ENCODE measurements around the gene SHMT1. TPM values are rescaled to one million over a fixed set of nuclear protein-coding genes. Genes with fewer than 3 reads are reported as not detected.
"Not testable (repeated sequence)": the region's sequence is repeated elsewhere in the genome, so short reads cannot be mapped to it uniquely, and the experiment has no call there.

SHMT1 gene
- total RNA-seq (ENCODE audit: insufficient read depth, low replicate concordance): 5.1 TPM

DNA sequence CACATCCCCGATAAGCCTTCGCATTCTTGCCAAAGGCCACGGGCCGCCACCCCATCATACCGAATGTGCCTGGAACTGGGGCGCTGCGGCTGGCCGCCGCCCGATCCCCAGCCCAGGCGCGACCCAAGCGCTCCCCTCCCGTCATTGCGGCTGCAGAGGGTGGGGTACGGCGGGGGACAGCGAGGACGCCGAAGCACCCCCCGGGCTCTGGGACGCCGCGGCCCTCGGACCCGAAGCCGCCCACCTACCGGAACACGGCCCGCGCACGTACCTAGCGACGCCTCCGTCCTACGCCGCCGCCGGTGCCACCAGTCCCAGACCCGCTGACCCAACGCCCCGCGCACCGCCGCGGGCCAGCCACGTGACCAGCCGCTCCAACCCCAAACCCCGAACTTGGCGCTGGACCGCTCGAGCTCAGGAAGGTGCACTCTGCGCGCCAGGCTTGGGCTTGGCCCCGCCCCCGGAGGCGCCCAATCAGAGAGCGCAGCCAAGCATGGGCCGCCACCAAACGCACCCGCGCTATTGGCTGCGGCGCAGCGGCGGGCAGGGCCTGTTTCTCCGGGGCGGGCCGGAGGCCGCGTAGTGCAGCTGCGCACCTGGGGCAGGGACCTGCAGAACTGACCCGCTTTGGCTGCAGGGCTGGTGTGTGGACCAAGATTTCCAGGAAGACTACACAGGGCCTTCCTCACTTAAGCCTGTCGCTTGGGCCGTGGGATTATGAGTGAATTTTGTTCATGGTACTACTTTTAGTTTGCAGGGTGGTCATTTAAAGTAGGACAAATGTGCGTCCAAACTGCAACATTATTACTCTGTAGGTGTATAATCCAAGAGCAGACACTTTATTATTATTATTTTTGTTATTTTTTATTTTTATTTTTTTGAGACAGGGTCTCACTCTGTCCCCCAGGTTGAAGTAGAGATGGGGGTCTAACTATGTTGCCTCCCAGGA is at the start of gene SHMT1:
TSS of gene SHMT1 (minus strand) at position 450 of the 949 bp plus-strand sequence. CDS start 7,569 bp downstream, outside the sequence.
- peak; percentile 92 for DNase-seq (ENCODE audit: low spot score)

DNA sequence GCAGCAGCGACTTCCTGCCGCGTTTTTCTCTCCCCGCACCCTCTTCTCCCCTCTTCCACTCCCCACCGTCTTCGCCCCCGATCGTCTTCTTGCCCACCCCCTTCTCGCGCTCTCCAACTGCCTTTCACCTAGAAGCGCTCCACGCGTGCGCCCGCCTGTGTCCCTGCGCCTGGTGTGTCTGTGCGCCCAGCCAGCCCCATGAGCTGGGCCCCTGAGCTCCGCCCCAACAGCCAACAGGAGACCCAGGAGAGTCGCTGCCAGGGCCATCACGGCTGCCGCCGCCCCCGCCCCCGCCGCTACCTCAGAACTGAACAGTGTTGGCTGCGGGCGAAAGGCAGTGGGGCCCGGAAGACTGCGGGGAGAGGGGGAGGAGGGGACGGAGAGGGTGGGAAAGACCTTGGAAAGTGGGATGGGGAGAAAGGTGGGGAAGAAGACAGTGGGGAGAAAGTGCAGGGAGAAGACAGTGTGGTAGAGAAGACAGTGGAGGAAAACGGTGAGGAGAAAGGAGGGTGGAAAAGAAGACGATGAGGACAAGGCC is 48.7 kb upstream of the SHMT1 start:
- DNase-seq (ENCODE audit: low spot score): not testable (repeated sequence)

DNA sequence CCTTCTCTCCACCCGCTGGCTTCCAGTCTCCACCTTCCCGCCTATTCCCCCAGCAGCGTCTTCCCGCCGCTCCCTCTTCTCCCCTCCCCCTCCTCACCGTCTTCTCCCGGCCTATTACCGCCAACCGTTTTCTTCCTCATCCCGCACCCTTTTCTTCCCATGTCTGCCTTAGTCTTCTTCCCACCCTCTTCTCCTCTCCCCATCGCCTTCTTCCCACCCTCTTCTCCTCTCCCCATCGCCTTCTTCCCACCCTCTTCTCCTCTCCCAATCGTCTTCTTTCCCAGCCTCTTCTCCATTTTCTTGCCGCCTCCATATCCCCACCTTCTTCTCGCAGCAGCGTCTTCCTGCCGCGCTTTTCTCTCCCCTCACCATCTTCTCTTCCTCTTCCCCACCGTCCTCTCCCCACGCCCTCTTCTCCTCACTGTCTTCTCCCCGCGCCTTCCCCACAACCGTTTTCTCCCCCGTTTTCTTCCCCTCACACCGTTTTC is 48.1 kb upstream of the SHMT1 start:
- DNase-seq (ENCODE audit: low spot score): peak; percentile 92

DNA sequence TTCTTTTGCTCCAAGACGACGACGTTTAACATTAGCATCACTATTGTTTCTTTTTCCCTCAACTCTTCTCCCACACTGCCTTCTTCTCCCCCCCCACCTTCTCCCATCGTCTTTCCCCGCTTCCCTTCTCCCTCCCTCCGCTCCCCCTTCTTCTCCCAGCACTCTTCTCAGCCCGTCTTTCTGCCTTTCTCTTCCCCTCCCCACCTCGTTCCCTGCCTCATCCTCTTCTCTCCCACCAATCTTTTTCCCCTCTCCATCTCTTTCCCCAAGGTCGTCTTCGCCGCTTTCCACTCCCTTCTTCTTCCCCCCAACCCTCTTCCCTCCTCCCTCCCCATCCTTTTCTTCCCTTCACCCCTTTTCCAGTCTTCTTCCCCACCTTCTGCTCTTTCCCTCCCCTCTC is 47.4 kb upstream of the SHMT1 start:
- peak; percentile 54 for DNase-seq (ENCODE audit: low spot score)

DNA sequence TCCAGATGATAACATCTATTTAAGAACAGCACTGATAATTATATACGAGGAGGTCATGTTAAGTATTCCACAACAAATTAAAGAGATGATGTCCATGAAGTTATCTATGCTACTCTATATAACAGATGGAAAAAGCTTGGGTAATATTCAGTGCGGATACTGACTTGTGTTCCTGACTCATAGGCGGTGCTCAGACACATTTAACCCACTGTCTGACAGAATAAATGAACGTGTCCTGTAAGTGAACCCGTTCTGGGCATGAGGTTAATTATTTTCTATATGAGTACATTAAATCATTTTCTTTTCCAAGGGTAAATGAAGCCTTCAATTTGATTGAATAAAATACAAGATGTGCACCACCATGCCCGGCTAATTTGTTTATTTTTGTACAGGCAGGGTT is 46.0 kb upstream of the SHMT1 start:
- peak; percentile 35 for DNase-seq (ENCODE audit: low spot score)

DNA sequence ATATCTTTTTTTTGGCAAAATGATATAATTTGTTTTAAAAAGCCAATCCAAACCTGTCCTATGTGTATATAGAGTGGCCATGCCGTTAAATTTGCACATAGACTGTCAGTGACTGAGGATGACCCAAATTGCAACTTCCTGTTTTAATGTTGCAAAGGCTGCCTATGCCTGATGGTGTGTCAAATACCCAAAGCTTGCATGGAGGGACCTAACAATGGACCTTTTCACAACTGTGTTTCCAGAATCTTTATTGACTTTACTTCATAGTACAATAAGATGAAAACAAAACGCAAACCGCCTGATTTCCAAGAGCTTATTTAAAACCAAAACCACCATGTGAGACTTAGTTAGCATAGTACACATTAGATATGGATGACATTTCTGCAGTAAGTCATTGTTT is 45.6 kb upstream of the SHMT1 start:
- not testable (repeated sequence) for DNase-seq (ENCODE audit: low spot score)

DNA sequence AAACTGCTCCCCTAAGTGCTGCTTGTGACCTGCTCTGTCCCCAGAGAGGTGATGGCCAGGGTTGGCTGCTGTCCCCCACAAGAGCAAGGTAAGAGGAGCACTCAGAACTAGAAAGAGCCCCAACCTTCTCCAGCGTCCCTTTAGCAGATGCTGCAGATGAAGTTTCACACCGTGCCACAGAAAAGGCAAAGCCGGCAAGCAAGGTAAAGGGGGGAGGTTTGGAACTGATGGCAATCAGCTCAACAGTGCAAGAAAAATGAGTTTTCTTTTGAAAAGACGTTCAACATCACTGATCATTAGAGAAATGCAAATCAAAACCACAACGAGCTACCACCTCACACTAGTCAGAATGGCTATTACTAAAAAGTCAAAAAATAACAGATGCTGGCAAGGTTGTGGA is 40.3 kb upstream of the SHMT1 start:
- DNase-seq (ENCODE audit: low spot score): not testable (repeated sequence)

DNA sequence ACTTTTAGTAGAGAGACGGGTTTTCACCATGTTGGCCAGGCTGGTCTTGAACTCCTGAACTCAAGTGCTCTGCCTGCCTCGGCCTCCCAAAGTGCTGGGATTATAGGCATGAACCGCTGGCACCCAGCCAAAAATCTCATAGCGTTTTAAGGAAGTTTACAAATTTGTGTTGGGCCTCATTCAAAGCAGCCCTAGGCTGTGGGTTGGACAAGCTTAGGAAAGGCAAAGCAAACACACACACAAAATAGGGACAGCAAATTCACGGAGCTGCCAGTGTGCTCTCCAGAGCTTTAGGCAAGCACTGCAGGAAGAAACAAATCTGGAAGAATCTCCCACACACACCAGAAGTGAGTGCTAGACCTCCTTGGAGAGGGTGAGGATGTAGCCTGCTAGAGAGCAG is 39.8 kb upstream of the SHMT1 start:
- DNase-seq (ENCODE audit: low spot score): not testable (repeated sequence)

DNA sequence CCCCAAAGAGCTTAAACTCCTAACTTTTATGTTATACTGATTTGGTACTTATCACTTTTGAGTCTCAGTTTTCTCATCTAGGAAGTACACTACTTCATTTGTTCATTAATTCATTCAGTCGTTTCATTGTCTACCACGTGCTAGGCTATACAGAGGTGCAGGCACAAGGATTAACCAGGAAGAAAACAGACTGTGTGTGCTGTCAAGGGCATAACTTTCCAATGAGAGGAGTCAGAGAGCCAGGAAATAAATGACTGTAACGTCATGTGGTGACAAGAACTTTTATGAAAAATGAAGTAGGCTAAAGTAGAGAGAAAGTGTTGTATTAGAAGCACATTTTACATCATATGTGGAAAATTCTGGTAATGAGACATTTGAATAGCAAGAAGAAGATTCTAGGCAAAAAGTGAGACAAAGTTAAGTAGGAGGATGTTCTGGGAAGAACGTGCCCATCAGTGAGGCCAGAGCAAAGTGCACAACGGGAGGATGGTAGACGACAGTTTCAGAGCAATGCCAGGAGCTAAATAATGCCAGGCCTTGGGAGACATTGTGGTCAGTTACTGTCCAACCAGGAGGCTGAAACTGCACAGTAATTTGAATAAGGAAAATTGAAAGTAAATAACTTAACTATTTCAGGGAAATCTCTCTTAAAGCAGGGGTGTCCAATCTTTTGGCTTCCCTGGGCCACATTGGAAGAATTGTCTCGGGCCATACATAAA is 38.7 kb upstream of the SHMT1 start:
- not testable (repeated sequence) for DNase-seq (ENCODE audit: low spot score)

DNA sequence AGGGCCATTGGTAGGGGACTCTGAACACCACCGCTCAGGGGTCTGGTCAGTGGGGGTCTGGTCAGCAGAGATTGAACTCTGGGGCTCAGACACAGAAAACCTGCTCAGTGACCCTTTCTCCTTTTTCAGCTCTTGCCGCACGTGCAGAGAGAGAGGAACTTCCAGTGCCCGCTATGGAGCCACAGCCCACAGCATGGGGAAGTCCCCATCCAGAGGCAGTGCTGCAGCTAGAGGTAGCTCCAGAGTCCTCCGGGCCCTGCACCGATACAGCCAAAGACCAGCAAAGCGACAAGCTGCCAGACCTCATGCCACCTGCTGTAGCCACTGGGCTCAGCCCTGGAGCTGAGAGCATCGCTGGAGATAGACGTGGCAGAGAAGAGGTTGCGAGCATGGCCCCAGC is 25.4 kb upstream of the SHMT1 start:
- not testable (repeated sequence) for DNase-seq (ENCODE audit: low spot score)

DNA sequence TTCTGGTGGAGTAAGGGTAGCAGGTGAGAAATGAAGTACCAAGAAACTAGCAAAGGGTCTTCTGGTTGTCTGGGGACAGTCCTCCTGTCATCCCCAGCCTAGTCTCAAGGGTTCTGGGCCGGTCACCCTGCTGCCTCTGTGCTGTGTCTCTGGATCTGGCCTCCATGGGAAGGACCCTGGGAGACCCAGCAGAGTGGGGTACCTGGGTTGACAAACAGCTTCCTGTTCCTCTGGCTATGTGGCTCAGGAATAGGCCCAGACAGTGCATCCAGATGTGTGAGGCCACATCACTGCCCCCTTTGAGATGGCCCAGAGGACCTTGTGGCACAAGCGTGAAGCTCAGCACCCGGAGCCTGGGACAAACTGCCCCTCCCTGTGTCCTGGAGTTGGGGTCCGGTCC is 24.9 kb upstream of the SHMT1 start:
- not testable (repeated sequence) for DNase-seq (ENCODE audit: low spot score)

DNA sequence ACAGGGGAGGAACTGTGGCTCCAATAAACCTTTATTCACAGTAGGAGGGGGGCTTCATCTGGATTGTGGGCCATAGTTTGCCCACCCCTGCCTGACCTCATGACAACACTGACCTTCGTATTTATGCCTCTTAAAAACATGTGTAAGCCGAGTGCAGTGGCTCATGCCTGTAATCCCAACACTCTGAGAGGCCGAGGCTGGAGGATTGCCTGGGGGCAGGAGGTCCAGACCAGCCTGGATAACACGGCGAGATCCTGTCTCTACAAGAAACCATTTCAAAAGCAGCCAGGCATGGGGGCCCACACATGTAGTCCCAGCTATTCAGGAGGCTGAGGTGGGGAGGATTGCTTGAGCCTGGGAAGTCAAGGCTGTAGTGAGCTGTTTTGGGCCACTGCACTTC is 24.2 kb upstream of the SHMT1 start:
- DNase-seq (ENCODE audit: low spot score): not testable (repeated sequence)

DNA sequence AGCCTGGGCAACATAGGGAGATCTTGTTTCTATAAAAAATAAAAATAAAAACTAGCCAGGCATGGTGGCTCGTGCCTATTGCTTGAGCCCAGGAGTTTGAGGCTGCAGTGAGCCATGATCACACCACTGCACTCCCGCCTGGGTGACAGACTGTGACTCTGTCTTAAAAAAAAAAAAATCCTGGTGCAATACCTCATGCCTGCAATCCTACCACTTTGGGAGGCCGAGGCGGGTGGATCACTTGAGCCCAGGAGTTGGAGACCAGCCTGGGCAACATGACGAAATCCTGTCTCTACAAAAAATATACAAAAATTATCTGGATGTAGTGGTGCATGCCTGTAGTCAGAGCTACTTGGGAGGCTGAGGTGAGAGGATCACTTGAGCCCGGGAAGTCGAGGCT is 20.9 kb upstream of the SHMT1 start:
- DNase-seq (ENCODE audit: low spot score): not testable (repeated sequence)

DNA sequence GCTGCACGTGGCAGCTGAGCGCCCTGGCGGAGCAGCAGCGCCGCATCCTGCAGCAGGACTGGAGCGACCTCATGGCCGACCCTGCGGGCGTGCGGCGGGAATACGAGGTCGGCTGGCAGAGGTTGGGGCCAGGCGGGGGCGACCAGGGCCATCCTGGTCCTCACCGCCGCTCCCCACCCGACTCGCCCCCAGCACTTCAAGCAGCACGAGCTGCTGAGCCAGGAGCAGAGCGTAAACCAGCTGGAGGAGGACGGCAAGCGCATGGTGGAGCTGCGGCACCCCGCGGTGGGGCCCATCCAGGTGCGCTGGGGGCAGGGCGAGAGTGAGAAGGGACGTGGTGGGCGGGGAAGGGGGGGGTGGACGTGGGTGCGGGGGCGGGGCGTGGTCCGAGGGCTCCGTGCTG is 19.7 kb upstream of the SHMT1 start:
- not testable (repeated sequence) for DNase-seq (ENCODE audit: low spot score)

DNA sequence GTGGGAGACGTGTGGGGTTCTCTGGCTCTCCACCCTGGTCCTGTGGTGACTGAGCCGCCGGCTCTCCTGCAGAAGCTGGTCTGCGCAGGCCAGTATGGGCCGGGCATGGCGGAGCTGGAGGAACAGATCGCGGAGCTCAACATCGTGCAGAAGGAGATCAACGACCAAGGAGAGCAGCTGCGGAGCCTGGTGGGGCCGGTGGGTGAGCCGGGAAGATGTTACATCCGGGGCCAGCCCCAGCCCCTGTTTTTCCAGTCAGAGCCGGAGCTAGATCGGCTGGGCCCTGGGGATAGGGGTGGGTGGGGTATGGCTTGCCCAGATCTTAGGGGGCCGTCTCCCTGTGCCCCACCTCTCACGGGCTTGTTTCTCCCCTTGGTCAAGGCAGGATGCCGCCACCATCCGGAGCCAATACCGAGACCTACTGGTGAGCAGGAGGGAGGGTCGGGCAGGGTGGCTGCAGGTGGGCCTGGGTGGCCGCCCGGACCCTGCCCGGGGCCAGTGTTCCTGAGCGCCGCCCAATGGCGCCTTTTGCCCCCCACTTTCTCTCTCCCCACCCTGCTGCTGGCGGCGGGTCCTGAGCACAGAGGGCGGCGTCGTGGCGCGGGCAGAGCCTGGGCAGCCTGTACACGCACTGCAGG is 19.2 kb upstream of the SHMT1 start:
- no peak for DNase-seq (ENCODE audit: low spot score)

DNA sequence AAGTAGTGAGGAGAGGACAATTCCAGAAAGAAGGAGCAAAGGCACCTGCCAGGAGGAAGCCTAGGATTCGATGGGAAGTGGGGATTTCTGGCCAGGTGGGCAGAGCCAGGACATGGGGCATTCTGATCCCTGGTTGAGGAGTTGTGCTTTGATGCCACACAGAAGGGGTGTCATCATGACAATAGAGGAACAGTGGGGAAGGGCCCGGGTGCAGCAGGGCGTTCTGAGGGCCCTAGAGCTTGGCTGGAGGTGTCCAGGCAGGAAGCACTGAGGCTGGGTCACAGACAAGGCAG is 18.5 kb upstream of the SHMT1 start:
- no peak for DNase-seq (ENCODE audit: low spot score)

DNA sequence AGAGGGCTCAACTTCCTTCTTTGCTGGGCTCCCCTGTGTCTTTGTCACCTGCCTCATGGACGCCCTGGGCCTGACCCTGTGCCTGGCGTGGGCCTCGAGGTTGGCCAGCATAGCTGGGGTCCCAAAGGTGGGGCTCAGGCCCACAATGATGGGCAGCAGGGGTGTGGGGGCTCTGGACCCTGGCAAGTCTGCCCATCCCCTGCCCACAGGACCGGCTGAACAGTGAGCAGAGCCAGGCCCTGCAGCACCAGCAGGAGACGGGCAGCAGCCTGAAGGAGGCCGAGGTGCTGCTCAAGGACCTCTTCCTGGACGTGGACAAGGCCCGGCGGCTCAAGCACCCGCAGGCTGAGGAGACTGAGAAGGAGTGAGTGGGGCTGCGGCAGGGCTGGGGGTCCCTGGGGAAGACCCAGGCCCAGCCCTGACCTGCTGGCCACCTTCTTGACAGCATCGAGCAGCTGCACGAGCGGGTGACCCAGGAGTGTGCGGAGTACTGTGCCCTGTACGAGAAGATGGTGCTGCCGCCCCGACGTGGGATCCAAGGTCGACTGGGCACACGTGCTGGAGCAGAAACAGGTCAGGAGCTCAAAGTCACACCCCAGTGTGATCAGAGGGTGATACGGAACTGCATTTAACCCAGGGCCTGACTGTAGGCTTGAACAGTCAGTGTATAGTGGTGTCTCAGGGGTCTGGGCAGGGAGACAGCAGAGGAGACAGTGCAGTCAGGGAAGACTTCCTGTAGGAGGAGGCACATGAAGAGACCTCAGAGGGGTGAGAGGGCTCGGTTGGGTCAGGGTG is 18.0 kb upstream of the SHMT1 start:
- no peak for DNase-seq (ENCODE audit: low spot score)

DNA sequence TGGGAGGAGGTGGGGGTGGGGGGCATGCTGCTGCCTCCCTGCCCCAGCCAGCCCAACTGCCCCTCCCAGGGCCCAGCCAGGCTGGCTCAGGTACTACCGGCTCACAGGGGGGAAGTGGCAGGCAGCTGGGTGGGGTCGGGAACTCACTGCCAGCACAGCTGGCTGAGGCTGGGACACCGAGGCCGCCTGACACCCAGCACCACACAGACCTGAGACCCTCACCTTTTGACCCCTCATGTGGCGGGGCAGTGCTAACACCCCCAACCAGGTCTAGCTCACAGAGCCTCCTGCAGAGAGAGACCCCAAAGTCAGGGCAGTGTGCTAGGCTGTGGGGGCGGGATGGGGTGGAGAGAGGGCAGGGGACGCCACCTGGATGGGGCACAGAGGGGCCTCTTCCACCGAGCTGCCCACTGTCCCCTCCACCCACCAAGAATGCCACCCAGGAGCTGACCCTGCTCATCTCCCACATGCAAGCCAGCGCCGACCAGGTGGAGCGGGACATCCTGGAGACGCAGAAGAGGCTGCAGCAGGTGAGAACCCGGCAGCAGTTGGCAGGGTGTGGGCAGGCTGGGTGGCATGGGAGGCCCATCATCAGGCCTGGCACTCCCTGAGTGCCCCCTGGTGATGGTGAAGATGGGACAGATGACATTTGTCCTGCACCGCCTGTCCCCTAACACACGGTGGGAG is 17.3 kb upstream of the SHMT1 start:
- DNase-seq (ENCODE audit: low spot score): no peak

DNA sequence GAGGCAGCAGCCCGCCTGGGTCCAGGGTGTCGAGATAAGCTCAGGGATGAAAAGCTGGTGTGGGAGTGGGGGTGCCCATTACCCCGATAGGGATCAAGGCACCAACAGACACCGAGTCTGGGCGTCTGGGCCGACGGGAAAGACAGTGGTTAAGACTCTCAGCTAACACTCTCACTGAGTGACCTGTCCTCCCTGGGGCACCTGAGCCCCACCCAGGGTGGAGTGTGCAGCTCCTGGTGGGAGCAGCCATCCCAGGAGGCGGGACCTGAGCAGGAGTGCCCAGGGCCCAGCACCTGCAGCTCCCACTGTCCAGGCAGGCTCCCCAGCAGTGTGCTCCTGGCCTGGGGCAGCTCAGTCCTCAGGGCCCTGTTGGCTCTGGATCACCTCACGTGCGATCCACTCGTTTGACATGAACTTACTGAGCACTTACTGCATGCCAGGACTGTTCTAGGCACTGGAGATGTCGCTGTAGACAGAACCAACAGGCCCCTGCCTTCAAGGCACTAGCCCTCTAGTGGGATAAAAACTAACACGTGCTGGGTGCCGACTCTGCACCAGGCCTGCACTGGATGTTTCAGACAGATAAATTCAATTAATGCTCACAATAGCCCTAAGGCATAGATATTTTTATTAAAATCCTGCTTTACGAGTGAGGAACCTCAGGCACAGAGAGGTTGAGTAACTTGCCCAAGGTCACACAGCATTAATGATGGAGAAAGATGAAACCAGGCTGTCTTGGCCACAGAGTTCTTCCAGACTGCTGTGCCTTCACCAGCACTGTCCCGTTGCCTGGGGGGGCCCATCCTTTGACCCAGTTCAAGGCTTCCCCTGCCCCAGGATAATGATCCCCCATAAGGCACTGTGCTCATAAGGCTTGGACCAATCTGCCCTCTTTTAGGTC is 16.1 kb upstream of the SHMT1 start:
- no peak for DNase-seq (ENCODE audit: low spot score)

Data from umbilical cord (tissue), 2 donors.